Ishikawa (cell line): ENCODE data around the gene S100A5.

Experiments used
- CEBPB ChIP-seq: IDR thresholded peaks from 2 replicates; pipeline ENCODE4 v1.6.1; 2012
- CREB1 ChIP-seq: IDR thresholded peaks from 2 replicates; pipeline ENCODE4 v1.6.1; 2012; ENCODE audit warnings: low read depth
- EGR1 ChIP-seq: IDR thresholded peaks from 2 replicates; pipeline ENCODE4 v1.6.1; 2012
- EP300 ChIP-seq: IDR thresholded peaks from 2 replicates; pipeline ENCODE4 v1.6.1; 2012; ENCODE audit warnings: borderline replicate concordance
- FOXM1 ChIP-seq: IDR thresholded peaks from 2 replicates; pipeline ENCODE4 v1.6.1; 2012; ENCODE audit warnings: low read depth, borderline replicate concordance
- NFIC ChIP-seq: IDR thresholded peaks from 2 replicates; pipeline ENCODE4 v1.6.1; 2012
- RAD21 ChIP-seq: IDR thresholded peaks from 2 replicates; pipeline ENCODE4 v1.6.1; 2012; ENCODE audit warnings: low read depth
- TAF1 ChIP-seq: IDR thresholded peaks from 2 replicates; pipeline ENCODE4 v1.6.1; 2012; ENCODE audit warnings: low read depth, mild to moderate bottlenecking
- TCF12 ChIP-seq: IDR thresholded peaks from 2 replicates; pipeline ENCODE4 v1.6.1; 2012; ENCODE audit warnings: low read depth
- TEAD4 ChIP-seq: IDR thresholded peaks from 2 replicates; pipeline ENCODE4 v1.6.1; 2012
- YY1 ChIP-seq: IDR thresholded peaks from 2 replicates; pipeline ENCODE4 v1.6.1; 2012; ENCODE audit warnings: low read depth
- ZBTB7A ChIP-seq: IDR thresholded peaks from 2 replicates; pipeline ENCODE4 v1.6.1; 2012; ENCODE audit warnings: low read depth
- TF ChIP-seq, protein P1 (sequence below): IDR thresholded peaks from 2 replicates; pipeline ENCODE4 v1.6.1; 2012
- TF ChIP-seq, protein P2 (sequence below): IDR thresholded peaks from 2 replicates; pipeline ENCODE4 v1.6.1; 2012
- TF ChIP-seq, protein P3 (sequence below): IDR thresholded peaks from 2 replicates; pipeline ENCODE4 v1.6.1; 2012; ENCODE audit warnings: low read depth, mild to moderate bottlenecking

Gene S100A5

DNA sequence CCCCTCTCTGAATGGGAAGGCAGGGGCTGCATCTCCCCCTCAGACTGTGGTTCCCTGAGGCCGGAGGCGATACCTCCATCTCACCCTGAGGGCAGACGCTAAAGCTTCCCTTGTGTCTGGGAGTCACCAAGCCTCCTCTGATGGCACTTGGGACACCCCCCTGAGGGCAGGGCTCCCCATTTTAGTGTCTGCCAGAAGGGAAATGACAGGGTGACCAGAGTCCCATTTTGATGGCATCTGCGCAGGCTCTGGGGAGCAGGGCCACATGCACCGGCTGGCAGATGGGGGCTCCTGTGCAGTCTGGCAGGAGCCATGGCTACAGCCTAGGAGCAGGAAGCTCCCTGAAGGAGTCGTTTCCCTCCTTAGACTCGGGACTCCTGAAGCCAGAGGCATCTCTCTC, 23.3 kb upstream of the S100A5 start:
- no peak for TF ChIP-seq NFIC
- no peak for TF ChIP-seq TCF12
- TF ChIP-seq, protein P1, sequence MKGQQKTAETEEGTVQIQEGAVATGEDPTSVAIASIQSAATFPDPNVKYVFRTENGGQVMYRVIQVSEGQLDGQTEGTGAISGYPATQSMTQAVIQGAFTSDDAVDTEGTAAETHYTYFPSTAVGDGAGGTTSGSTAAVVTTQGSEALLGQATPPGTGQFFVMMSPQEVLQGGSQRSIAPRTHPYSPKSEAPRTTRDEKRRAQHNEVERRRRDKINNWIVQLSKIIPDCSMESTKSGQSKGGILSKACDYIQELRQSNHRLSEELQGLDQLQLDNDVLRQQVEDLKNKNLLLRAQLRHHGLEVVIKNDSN: no peak
- TF ChIP-seq EGR1: no peak
- TF ChIP-seq YY1: no peak
- TF ChIP-seq TEAD4: no peak
- TF ChIP-seq ZBTB7A: no peak
- no peak for TF ChIP-seq EP300
- TF ChIP-seq FOXM1: no peak
- TF ChIP-seq TAF1: no peak
- no peak for TF ChIP-seq CEBPB
- TF ChIP-seq CREB1: no peak
- TF ChIP-seq, protein P2, sequence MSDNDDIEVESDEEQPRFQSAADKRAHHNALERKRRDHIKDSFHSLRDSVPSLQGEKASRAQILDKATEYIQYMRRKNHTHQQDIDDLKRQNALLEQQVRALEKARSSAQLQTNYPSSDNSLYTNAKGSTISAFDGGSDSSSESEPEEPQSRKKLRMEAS: no peak
- TF ChIP-seq, protein P3, sequence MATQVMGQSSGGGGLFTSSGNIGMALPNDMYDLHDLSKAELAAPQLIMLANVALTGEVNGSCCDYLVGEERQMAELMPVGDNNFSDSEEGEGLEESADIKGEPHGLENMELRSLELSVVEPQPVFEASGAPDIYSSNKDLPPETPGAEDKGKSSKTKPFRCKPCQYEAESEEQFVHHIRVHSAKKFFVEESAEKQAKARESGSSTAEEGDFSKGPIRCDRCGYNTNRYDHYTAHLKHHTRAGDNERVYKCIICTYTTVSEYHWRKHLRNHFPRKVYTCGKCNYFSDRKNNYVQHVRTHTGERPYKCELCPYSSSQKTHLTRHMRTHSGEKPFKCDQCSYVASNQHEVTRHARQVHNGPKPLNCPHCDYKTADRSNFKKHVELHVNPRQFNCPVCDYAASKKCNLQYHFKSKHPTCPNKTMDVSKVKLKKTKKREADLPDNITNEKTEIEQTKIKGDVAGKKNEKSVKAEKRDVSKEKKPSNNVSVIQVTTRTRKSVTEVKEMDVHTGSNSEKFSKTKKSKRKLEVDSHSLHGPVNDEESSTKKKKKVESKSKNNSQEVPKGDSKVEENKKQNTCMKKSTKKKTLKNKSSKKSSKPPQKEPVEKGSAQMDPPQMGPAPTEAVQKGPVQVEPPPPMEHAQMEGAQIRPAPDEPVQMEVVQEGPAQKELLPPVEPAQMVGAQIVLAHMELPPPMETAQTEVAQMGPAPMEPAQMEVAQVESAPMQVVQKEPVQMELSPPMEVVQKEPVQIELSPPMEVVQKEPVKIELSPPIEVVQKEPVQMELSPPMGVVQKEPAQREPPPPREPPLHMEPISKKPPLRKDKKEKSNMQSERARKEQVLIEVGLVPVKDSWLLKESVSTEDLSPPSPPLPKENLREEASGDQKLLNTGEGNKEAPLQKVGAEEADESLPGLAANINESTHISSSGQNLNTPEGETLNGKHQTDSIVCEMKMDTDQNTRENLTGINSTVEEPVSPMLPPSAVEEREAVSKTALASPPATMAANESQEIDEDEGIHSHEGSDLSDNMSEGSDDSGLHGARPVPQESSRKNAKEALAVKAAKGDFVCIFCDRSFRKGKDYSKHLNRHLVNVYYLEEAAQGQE: no peak
- TF ChIP-seq RAD21: no peak

DNA sequence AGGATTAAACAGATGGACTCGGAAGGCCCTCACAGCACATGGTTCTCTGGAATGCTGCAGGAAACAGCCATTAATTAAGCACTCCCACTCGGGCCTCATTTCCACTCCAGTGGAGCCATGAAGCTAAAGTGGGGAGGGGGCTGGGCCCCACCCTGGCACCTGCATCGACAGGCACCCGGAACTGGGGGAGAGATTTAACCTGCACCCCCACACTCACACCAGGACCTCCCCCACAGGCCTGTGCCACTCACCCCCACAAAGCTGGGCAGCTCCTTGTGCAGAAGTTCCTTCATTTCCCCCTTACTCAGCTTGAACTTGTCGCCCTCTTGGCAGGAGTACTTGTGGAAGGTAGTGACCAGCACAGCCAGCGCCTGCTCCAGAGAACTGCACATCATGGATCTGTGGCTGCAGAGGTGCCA, 22.8 kb upstream of the S100A5 start:
- no peak for TF ChIP-seq EGR1
- no peak for TF ChIP-seq EP300

DNA sequence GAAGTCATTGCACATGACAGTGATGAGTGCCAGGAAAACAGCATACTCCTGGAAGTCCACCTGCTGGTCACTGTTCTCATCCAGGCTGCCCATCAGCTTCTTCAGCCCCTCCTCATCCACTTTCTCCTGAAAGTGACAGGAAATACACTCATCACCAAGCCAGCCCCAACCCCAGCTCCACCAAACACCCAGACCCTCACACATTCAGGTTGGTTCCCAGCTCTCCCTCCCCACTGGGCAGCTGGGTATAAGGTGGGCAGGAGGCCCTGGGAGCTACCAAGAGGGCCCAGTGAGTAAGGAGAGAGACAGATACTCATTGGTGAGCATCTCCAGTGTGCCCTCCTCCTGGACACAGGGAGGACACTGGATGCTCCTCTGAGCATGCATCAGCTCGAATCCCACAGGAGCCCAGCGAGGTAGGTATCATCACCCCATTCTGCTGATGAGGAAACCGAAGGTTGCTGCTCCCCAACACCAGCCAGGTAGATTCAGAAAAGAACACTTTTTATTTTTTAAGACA, 20.8 kb upstream of the S100A5 start:
- TF ChIP-seq, protein P2: no peak
- TF ChIP-seq CEBPB (no peak), EGR1 (no peak), YY1 (no peak), RAD21 (no peak), CREB1 (no peak), ZBTB7A (no peak), TCF12 (no peak), FOXM1 (no peak), EP300 (no peak), TEAD4 (no peak), NFIC (no peak), TAF1 (no peak)
- TF ChIP-seq, protein P3: no peak
- TF ChIP-seq, protein P1: no peak

DNA sequence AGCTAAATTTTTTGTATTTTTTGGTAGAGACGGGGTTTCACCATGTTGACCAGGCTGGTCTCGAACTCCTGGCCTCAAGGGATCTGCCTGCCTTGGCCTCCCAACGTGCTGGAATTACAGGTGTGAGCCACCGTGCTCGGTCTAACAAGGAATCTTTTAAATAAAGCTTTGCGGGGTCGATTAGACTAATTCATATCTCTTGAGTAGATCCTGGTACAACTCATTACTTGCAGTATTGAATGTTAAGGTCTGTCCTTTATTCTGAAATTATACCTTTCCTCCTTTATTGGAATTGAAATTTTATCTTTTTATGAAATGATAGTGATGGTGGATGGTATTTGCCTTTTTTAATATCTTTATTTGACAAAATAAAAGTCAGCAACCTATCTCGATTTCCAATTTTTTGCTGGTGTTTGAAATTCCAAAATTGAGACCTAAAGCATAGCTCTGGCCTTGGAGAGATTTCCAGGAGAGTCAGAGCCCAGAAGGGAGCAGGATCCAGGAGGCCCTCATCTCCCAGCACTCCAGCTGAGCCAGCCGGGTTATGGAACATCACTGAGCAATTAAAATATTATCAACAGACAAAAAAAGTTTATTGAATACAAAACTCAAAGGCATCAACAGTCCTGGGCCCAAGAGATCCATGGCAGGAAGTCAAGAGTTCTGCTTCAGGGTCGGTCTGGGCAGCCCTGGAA, 20.2 kb upstream of the S100A5 start:
- TF ChIP-seq EP300 (no peak), ZBTB7A (no peak), CREB1 (no peak), TCF12 (no peak), CEBPB (no peak), TAF1 (no peak), RAD21 (no peak), EGR1 (no peak), TEAD4 (no peak), NFIC (no peak), YY1 (no peak)
- TF ChIP-seq, protein P2: no peak
- TF ChIP-seq, protein P3: no peak
- TF ChIP-seq, protein P1: no peak
